ENCODE measurements around the gene TMEM238L.

The TMEM238L gene

GRCh38 chr17:10775740-10776356 lies 28.1 kb downstream of the TMEM238L start:
- in situ Hi-C loops (cut with MboI; ENCODE audit: low sequenced_read_pairs), result no loop called here

- in situ Hi-C loops (cut with MboI; ENCODE audit: low sequenced_read_pairs), result no loop called here
Measured at GRCh38 chr17:10775058-10775457, 28.8 kb downstream of the TMEM238L start.

DNA sequence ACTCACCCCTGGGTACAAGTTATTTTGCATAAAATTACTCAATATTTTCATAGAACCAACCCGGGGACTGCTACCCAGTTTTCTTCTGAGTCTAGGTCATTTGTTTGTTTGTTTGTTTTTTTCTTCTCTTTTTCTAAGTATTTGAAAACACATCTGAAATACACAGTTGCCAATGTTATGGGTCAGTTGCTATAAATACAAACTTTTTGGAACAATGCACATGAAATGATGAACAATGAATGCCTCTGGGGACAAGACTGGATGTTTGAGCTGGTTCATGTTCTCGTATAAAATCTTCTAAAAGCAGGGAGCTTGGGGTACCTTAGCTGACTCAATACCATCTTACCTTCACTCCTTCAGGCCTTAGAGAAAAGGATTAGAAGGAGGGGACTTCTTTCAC lies 30.5 kb downstream of the TMEM238L start:
- in situ Hi-C loops (cut with MboI; ENCODE audit: low sequenced_read_pairs), result no loop called here

GRCh38 chr17:10772425-10773380 lies 31.2 kb downstream of the TMEM238L start:
- in situ Hi-C loops (cut with MboI; ENCODE audit: low sequenced_read_pairs), result no loop called here

GRCh38 chr17:10771148-10771547 lies 32.8 kb downstream of the TMEM238L start:
- in situ Hi-C loops (cut with MboI; ENCODE audit: low sequenced_read_pairs), result no loop called here

GRCh38 chr17:10769840-10770239 lies 34.1 kb downstream of the TMEM238L start:
- in situ Hi-C loops (cut with MboI; ENCODE audit: low sequenced_read_pairs), result no loop called here

DNA sequence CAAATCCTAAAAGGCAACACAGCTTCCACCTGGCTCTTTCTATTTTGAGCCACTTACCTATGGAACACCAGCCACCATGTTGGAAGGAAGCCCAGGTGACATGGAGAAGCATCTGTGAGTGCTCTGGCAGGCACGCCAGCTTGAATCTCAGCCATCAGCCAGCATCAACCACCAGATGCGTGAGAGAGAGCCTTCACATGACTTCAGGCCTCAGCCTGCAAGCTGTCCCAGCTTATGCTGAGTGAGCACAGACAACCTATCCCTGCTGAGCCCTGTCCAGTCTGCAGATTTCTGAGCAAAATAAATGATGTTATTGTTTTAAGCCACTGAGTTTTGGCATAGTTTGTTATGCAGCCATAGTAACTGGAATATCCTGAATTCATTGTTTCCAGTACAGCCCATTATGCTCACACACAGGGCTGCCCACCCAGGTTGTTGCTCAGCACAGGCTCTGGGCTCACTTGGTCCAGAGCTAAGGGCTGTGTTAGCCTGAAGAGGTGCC lies 35.1 kb downstream of the TMEM238L start:
- in situ Hi-C loops (cut with MboI; ENCODE audit: low sequenced_read_pairs), result no loop called here

DNA sequence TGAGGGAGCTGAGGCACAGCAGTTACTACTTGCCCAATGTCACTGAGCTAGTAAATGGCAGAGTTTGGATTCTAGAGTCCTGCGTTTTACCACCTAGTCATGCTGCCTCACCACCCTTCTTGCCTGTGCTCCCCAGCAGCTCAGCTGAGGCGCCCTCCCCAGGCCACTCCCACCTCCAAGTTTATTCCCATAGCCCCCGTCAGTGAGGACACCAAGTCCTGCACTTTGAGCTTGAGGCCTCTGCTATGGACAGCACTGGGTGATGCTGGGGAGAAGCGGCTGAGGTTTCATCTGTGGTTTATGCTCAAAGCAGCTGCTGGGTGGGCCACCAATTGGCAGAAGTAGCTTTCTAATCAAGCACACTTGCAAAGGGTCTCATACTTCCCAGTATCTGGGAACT lies 36.7 kb downstream of the TMEM238L start:
- in situ Hi-C loops (cut with MboI; ENCODE audit: low sequenced_read_pairs), result no loop called here

DNA sequence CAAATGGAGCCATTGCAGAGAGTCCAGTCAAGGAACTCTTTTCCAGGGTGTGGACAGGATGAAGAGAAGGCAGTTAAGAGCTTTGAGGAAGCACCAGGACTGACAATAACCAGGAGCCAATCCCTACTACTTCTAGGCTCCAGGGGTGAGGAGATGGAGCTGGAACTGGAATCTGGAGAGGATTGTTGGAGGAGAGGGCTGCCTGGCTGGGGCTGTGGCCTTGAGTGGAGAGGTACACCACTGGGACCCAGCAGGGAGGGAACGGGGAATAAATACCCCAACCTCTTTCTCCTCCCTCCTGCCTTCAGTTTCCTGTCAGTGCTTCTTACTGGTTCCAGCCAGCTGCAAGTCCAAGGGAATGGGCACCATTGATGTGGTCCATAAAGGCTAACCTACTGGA lies 41.9 kb downstream of the TMEM238L start:
- in situ Hi-C loops (cut with MboI; ENCODE audit: low sequenced_read_pairs), result no loop called here

GRCh38 chr17:10761281-10761680 lies 42.6 kb downstream of the TMEM238L start:
- in situ Hi-C loops (cut with MboI; ENCODE audit: low sequenced_read_pairs), result no loop called here

GRCh38 chr17:10758062-10758461 lies 45.8 kb downstream of the TMEM238L start:
- in situ Hi-C loops (cut with MboI; ENCODE audit: low sequenced_read_pairs), result no loop called here

DNA sequence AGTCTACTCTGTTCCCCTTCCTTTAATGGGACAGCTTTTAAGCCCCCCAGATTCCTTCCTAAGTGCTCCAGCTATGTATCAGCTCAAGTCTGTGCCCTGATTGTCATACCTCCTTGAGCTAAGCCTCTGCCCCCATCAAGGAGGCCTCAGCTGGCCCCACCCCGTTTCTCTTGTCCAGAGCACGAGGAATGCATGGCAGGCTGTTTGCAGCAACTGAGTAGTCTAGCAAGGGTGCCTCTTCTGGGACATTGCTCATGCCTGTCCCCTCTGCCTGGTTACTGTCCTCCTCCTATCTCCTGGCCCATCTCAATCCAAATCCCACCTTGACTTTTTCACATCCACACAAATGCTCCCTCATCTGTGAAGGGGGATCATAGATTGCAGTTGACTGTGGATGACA lies 46.3 kb downstream of the TMEM238L start:
- in situ Hi-C loops (cut with MboI; ENCODE audit: low sequenced_read_pairs), result no loop called here

DNA sequence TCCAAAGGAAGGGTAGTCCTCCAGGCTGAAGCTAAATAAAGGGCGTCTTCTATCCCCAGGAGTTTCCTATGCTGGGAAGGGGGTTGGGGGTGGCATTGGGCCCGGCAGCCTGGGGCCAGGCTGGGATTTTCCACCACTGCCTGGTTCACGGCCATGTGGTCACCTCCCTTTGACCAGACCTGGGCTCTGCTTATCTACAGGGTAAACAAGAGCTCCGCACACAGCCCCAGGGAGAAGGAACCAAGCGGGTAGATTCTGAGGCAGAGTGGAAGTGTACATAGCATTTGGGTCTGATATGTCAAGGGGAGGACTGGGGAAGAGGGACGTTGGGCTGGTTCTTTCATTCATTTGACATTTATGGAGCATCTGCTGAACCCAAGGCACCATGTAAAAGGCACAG lies 46.8 kb downstream of the TMEM238L start:
- in situ Hi-C loops (cut with MboI; ENCODE audit: low sequenced_read_pairs), result no loop called here

- in situ Hi-C loops (cut with MboI; ENCODE audit: low sequenced_read_pairs), result no loop called here
Measured at GRCh38 chr17:10756619-10757018, 47.3 kb downstream of the TMEM238L start.

DNA sequence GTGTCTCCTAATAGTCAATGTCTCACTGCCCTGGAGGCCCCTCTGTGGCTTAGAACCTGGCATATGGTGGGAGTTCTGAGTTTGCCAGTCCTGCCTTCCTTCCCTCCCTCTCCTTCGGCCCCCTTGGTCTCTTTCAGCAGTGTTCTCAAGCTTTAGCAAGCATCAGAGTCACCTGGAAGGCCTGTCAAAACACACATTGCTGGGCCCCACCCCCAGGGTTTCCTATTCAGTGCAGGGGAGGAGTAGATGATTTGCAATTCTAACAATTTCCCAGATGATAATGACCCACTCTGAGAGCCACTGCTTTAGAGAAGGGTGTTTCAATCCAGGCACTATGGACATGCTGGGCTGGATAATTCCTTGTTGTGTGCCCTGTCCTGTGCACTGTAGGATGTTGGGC lies 47.7 kb downstream of the TMEM238L start:
- in situ Hi-C loops (cut with MboI; ENCODE audit: low sequenced_read_pairs), result no loop called here

- in situ Hi-C loops (cut with MboI; ENCODE audit: low sequenced_read_pairs), result no loop called here
Measured at GRCh38 chr17:10755592-10756127, 48.2 kb downstream of the TMEM238L start.

DNA sequence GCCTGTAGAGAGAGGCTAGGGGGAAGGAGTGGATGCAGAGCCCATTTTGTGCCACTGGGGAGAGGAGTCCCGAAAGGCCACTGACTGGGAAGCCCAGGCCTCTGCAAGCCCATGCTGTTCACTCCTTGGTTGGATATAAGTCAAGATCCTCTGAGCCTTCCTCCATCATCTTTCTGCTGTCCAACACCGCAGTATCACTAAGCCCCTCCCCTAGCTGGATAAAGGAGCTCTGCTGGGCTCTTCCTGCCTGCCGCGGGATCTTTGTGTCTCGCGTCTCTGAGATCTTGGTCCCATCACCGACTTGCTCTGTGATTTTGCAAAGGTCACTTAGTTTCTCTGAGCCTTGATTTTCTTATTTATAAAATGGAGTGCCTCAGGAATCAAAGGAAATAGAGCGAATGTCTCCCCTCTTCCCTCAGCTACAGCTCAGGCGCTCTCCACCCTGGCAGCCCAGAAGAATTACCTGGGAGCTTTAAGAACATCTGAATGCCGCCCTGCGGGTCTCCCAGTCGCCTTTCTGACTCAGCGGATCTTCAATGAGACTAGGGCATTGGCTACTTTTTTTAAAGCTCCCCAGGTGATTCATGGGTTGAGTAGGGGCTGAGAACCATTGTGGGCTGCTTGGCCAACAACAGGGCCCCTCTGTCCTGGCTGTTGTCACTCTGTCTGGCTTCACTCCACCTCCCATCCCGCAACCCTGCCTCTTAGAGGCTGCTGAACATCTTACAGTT lies 48.9 kb downstream of the TMEM238L start:
- in situ Hi-C loops (cut with MboI; ENCODE audit: low sequenced_read_pairs), result no loop called here

- in situ Hi-C loops (cut with MboI; ENCODE audit: low sequenced_read_pairs), result no loop called here
Measured at GRCh38 chr17:10754109-10754508, 49.8 kb downstream of the TMEM238L start.

GRCh38 chr17:10752696-10753095 lies 51.2 kb downstream of the TMEM238L start:
- in situ Hi-C loops (cut with MboI; ENCODE audit: low sequenced_read_pairs), result no loop called here

- in situ Hi-C loops (cut with MboI; ENCODE audit: low sequenced_read_pairs), result no loop called here
Measured at GRCh38 chr17:10751563-10751962, 52.3 kb downstream of the TMEM238L start.

GRCh38 chr17:10750210-10750609 lies 53.7 kb downstream of the TMEM238L start:
- in situ Hi-C loops (cut with MboI; ENCODE audit: low sequenced_read_pairs), result no loop called here

Data from HL-60/S4 treated with phorbol 12-myristate 13-acetate at 8.2 ng/mL for 4 days and 3 days (cell line).